Tibial artery (tissue), 4 donors: ENCODE data around the gene CSKMT.
A peak's percentile ranks its signal among the peaks of the same experiment; 100 is the strongest.

Experiments
- DNase-seq, 2 donors: peaks; one replicate each; pipeline ENCODE4 v3.0.0-alpha.2; 2019
- H3K27ac ChIP-seq, 2 donors: fragments of 200-600 bp; sonication (generic) in 1 of 2; 1 replicate in 1 of 2; 2 replicates in 1 of 2; pipeline ENCODE4 v1.5.1; 2018 to 2019; ENCODE audit warnings: mild to moderate bottlenecking in 1 of 2
- H3K27me3 ChIP-seq, 2 donors: fragments of 200-600 bp; sonication (generic) in 1 of 2; one replicate each; pipeline versions ENCODE4 v1.5.1 to v1.6.0; 2016 to 2019
- H3K36me3 ChIP-seq, 3 donors: fragments of 200-600 bp; sonication (generic) in 2 of 3; one replicate each; pipeline ENCODE4 v1.5.1; 2016 to 2019; ENCODE audit warnings: mild to moderate bottlenecking in 2 of 3
- H3K4me1 ChIP-seq, 4 donors: fragments of 200-600 bp; sonication (generic) in 2 of 4; 1 replicate in 3 of 4; 2 replicates in 1 of 4; pipeline ENCODE4 v1.5.1; 2016 to 2019
- H3K4me3 ChIP-seq, 2 donors: fragments of 200-600 bp; sonication (generic) in 1 of 2; 1 replicate in 1 of 2; 2 replicates in 1 of 2; pipeline ENCODE4 v1.5.1; 2018 to 2019; ENCODE audit warnings: mild to moderate bottlenecking in 2 of 2
- H3K9me3 ChIP-seq, 3 donors: fragments of 200-600 bp; sonication (generic) in 1 of 3; one replicate each; pipeline ENCODE4 v1.5.1; 2016 to 2019
- intact Hi-C: fragments of 100-400 bp; cut with DNase I; formaldehyde crosslinking; loops from one replicate; pipeline ENCODE4 v1.15.0; 2023; ENCODE audit warnings: low total_unique reads
- TF ChIP-seq, protein P1 (sequence below), 2 experiments: fragments of 200-600 bp in 1 of 2; fragments of 450-650 bp in 1 of 2; IDR thresholded peaks; one replicate each; pipeline ENCODE4 v1.5.1; 2017 to 2019; ENCODE audit warnings: antibody characterized with exemption in 2 of 2, mild to moderate bottlenecking in 1 of 2, moderate library complexity in 1 of 2

Gene CSKMT

DNA sequence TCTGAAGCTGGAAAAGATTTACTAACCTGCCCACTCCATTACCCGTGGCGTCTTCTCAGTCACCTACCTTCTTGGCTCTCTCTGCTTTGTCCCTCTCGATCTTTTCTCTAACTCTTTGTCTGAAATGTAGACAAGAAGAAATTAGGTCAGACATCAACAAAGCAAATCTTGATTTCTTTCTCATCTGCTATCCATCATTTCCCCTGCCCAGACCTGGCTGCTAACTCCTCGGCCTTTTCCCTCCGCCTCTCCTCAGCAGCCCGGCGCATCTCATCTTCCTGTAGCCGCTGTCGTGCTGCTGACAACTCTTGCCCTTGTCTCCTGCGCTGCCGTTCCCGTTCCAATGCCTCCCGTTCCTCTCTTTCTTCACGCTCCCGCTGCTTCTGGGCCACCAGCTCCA lies 12.6 kb downstream of the CSKMT start:
- TF ChIP-seq, protein P1, sequence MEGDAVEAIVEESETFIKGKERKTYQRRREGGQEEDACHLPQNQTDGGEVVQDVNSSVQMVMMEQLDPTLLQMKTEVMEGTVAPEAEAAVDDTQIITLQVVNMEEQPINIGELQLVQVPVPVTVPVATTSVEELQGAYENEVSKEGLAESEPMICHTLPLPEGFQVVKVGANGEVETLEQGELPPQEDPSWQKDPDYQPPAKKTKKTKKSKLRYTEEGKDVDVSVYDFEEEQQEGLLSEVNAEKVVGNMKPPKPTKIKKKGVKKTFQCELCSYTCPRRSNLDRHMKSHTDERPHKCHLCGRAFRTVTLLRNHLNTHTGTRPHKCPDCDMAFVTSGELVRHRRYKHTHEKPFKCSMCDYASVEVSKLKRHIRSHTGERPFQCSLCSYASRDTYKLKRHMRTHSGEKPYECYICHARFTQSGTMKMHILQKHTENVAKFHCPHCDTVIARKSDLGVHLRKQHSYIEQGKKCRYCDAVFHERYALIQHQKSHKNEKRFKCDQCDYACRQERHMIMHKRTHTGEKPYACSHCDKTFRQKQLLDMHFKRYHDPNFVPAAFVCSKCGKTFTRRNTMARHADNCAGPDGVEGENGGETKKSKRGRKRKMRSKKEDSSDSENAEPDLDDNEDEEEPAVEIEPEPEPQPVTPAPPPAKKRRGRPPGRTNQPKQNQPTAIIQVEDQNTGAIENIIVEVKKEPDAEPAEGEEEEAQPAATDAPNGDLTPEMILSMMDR (IDR thresholded peaks at IDR 0.05), result no peak
- no peak for DNase-seq
- intact Hi-C loops, result no loop called here
- peak overlapping the region; percentile 86 to 93 for H3K27ac ChIP-seq
- H3K27me3 ChIP-seq, result no peaks in the 10 kb centered on the region
- peaks cover 19 to 41% (median 21%) of the 10 kb centered on the region in 3 donors for H3K36me3 ChIP-seq
- no peaks in the 10 kb centered on the region for H3K9me3 ChIP-seq
- H3K4me1 ChIP-seq, result peaks cover 0 to 41% (median 26%) of the 10 kb centered on the region in 4 donors
- peak overlapping the region; percentile 91 to 97 for H3K4me3 ChIP-seq

- intact Hi-C loops, result no loop called here
- H3K4me1 ChIP-seq, result peaks cover 0 to 34% (median 20%) of the 10 kb centered on the region in 4 donors
- no peaks in the 10 kb centered on the region for H3K9me3 ChIP-seq
- H3K27me3 ChIP-seq, result no peaks in the 10 kb centered on the region
- peak overlapping the region; percentile 86 to 93 for H3K27ac ChIP-seq
- peaks cover 19 to 41% (median 21%) of the 10 kb centered on the region in 3 donors for H3K36me3 ChIP-seq
- peak in 1 of 2 donors; percentile 67 for DNase-seq
- TF ChIP-seq, protein P1 (IDR thresholded peaks at IDR 0.05), result no peak
- H3K4me3 ChIP-seq, result peak overlapping the region; percentile 91 to 97
Measured at GRCh38 chr11:62678433-62678769, 13.3 kb downstream of the CSKMT start.

DNA sequence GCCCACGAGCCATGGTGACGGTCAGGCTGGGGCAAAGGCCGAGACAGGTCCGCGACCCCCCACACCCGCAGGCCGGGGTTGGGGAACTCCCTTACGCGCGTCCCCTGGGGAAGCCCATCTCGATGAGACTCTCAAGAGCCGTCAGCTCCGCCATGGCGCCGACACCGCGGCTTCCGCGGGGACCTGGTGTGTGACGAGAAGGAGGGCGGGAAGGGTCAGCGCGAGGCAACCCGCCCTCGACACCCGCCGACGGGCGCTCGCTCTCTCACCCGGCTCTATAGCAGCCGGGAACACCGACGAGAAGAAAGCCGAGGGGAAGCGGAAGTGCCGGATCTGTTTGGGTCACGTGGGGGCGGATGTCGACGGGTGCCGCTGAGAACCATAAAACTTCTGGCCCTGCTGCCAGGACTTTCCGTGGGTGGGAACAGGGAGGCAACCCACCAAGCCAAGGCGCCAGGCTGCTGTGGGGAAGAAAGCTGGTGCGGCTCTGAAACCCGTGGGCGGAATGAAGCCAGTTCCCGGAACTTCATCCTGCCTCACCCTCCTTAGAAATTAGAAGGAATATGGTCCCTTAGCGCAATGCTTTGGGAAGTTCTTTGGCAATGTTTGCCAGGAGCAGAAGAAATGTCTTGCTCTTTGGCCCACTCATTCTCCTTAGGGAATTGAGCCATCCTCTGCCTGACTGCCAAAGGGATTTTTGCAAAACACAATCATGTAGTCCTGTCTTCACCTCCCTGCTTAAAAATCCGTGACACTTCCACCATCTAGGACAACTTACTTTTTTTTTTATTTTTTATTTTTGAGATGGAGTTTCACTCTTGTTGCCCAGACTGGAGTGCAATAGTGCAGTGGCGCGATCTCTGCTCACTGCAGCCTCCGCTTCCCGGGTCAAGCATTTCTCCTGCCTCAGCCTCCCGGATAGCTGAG lies 13.9 kb downstream of the CSKMT start, which contains the start of gene UBXN1:
UBXN1 (minus strand) TSS at position 304 of the 927 bp plus-strand sequence; CDS start at position 154, 150 bp downstream.
- TF ChIP-seq, protein P1 (IDR thresholded peaks at IDR 0.05), result no peak
- H3K4me3 ChIP-seq, result peak within 1 kb of the TSS; percentile 91 to 97
- peaks cover 14 to 37% (median 21%) of the 10 kb centered on the region in 3 donors for H3K36me3 ChIP-seq
- no peaks in the 10 kb centered on the region for H3K27me3 ChIP-seq
- H3K9me3 ChIP-seq, result no peaks in the 10 kb centered on the region
- DNase-seq, result peak; percentile 93 to 94
- peak within 1 kb of the TSS; percentile 86 to 93 for H3K27ac ChIP-seq
- peaks cover 0 to 30% (median 20%) of the 10 kb centered on the region in 4 donors for H3K4me1 ChIP-seq
- intact Hi-C loops, result no loop called here

GRCh38 chr11:62680825-62681240 lies 15.7 kb downstream of the CSKMT start:
- peak in 1 of 2 donors; percentile 56 for DNase-seq
- TF ChIP-seq, protein P1 (IDR thresholded peaks at IDR 0.05), result peak; percentile 39 to 45
- intact Hi-C loops, result no loop called here
- H3K36me3 ChIP-seq, result peaks cover 13 to 22% (median 21%) of the 10 kb centered on the region in 3 donors
- H3K27ac ChIP-seq, result peak overlapping the region in 1 of 2 donors; percentile 6
- no peaks in the 10 kb centered on the region for H3K27me3 ChIP-seq
- H3K4me3 ChIP-seq, result no peak overlapping the region
- H3K4me1 ChIP-seq, result peaks cover 0 to 29% (median 20%) of the 10 kb centered on the region in 4 donors
- H3K9me3 ChIP-seq, result no peaks in the 10 kb centered on the region

GRCh38 chr11:62682518-62682917 lies 17.4 kb downstream of the CSKMT start:
- intact Hi-C loops, result no loop called here
- DNase-seq, result no peak
- TF ChIP-seq, protein P1 (IDR thresholded peaks at IDR 0.05), result no peak

More at GRCh38 chr11:62682518-62682917, 17.4 kb downstream of the CSKMT start:
- Histone ChIP-seq H3K9me3 (no peaks in the 10 kb centered on the region), H3K36me3 (peaks cover 5% of the 10 kb centered on the region in 3 donors), H3K27ac (no peak overlapping the region), H3K27me3 (peaks cover 0 to 8% of the 10 kb centered on the region in 2 donors), H3K4me3 (no peak overlapping the region), H3K4me1 (peaks cover 0 to 19% (median 14%) of the 10 kb centered on the region in 4 donors)
